Inflammatory macrophage treated with lipopolysaccharide for 4 hours (primary cell): ENCODE results near the gene ROM1.
A peak's percentile ranks its signal among the peaks of the same experiment; 100 is the strongest.

Experiments
- DNase-seq: peaks from one replicate; pipeline ENCODE4 v3.0.0-alpha.2; 2020

The ROM1 gene

GRCh38 chr11:62588966-62589637, 24.0 kb upstream of the ROM1 start:
- no peak for DNase-seq

- peak; percentile 99 for DNase-seq
These were observed 21.5 kb upstream of the ROM1 start, which contains the start of gene TUT1 for GRCh38 chr11:62591448-62592145. TUT1 (minus strand) TSS chr11:62591523; CDS start chr11:62591485, 38 bp downstream.

DNA sequence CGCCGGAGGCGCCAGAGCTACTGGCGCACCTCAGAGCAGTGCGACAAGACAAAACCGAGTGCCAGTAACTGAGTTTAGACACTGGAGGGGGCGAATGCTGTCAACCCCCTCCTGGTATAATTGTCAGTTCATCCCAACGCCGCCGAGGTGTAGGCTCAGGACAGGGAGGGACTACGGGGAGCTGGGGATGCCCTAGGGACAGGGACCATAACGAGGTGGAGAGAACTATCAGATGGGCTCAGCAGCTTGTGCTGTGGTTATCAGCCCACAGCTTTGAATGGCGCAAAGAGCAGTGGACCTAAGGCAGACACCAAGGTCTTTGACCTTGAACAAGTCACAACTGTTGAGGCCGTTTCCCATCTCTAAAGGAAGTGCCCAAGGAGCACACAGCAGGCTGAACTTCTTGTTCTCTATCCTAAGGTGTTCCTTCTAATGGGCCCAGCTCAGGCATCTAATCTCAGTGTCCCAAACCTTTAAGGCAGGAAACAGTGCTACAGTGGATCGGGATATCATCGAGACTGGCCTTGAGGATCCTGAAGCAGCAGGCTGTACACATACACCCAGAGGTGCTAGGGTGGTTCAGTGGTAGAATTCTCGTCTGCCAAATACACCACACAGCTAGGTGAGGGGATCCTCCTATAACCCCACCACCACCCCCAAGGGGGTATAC, 20.8 kb upstream of the ROM1 start:
- DNase-seq, result no peak

DNA sequence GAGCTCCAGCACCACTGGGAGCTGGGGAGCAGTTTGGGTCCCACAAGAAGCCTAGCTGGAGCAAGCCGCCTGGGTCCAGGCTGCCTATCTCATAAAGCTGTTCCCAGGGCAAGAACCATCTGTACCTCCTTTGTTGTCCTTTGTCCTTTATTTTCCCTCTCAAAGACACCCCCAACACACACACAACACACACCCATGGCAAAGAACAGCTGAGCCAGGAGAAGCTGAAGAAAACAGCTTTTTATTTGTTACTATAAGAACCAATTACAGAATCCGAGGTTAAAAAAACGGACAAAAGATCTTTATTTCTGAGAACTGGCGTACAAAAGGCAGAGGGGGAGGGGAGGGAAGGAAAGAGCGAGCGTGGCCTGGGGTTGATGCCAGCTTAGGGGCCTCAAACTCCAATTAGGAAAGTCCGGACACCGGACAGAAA, 20.1 kb upstream of the ROM1 start:
- no peak for DNase-seq

- peak; percentile 83 for DNase-seq
These were observed 19.5 kb upstream of the ROM1 start for GRCh38 chr11:62593434-62594044.

GRCh38 chr11:62595124-62595523, 17.9 kb upstream of the ROM1 start:
- no peak for DNase-seq

DNA sequence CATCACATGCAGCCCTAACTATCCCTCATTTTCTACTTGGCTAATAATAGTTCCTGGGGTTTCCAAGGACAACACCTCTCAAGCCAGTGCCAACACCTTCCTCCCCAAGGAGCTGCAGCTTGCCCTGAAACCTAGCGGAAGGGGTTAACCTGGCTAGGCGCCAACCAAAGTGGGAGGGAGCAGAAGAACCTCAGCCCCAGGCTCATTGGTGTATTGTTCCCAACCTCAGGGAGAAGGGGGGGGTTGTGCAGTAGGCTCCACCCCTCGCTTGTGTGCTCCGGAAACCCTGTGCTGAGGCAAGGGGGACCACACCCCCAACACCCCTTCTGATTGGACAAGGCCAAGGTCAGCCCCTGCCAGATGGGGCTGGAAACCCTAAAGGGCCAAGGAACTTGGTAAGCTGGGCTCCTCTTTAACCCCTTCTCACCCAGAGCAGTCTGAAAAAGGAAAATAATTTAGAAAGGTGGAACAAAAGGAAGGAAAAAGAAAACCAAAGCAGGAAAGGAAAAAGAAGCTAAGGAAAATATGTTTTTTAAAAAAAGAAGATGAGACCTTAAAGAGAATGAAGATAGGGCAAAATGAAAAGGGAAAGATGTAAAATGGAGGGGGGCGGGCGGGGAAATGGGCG, 13.9 kb upstream of the ROM1 start:
- DNase-seq, result peak; percentile 97

DNA sequence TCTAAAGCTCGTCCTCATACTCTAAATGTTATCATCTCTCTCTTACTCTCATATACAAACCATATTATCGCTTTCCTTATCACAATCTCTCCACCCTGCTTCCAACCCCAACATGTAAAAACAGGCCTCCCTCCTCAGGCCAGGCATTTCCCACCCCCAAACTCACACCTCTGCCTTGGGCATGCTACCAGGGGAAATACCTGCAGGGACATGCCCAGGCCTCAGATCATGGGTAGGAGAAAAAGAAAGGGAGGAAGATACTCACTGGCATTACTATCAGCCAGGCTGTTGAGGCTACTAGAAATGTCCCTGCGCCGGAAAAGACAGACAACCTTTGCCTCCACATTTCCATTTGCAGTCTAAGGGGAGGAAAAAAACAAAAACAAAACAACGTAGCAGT, 13.2 kb upstream of the ROM1 start:
- DNase-seq, result no peak

- DNase-seq, result no peak
These were observed 12.5 kb upstream of the ROM1 start for GRCh38 chr11:62600367-62601121.

DNA sequence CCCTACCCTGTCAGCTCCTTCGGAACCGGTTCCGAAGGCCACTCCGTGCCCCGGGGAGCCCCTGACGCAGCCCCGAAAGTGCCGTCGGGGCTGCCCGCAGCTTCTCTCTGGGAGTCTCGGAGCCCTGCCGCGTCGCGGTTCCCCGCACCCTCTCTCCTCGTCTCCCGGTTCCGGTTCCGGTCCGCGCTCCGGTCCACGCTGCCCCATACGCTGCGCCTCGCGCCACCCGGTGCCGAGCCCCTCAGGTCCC, 12.0 kb upstream of the ROM1 start:
- peak; percentile 35 for DNase-seq

DNA sequence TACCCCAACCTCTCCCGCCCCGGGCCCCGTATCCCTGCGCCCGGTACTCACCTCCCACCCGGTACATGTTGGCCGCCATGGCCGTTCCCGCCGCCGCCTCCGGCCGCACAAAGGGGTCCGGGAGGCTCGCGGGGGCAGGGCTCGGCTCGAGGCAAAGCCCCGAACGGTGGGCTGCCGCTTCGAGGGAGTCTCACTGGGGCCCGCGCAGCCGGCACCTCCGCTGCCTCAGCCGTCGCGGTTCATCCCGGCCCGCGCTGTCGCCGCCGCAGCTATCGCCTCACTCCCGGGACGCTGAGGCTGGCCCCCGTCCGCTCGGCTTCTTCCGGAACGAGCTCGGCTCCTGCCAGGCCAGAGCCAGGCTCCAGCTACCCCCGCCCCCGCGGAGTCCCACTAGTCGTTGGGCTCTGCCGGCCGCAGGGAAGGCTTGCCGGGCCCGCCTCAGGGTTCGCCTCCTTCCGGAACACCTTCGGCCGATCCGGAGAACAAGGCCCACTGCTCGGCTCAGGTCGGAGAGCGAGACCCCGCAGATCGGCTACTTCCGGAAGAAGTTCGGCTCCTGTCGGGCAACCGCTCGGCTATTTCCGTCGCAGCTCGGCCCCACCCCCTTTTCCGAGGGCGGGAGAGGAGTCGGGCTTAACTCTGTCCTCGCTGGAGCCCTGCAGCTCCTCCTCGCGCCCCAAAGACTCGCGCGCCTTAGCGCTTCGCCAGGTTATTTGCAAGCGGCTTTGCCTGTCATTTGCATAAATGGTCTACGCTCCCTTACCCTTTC, 11.5 kb upstream of the ROM1 start, which contains the start of gene MTA2:
Gene MTA2 (minus strand): TSS at position 494 of the 769 bp plus-strand sequence. CDS start 415 bp downstream, at position 79.
- DNase-seq, result peak; percentile 99

DNA sequence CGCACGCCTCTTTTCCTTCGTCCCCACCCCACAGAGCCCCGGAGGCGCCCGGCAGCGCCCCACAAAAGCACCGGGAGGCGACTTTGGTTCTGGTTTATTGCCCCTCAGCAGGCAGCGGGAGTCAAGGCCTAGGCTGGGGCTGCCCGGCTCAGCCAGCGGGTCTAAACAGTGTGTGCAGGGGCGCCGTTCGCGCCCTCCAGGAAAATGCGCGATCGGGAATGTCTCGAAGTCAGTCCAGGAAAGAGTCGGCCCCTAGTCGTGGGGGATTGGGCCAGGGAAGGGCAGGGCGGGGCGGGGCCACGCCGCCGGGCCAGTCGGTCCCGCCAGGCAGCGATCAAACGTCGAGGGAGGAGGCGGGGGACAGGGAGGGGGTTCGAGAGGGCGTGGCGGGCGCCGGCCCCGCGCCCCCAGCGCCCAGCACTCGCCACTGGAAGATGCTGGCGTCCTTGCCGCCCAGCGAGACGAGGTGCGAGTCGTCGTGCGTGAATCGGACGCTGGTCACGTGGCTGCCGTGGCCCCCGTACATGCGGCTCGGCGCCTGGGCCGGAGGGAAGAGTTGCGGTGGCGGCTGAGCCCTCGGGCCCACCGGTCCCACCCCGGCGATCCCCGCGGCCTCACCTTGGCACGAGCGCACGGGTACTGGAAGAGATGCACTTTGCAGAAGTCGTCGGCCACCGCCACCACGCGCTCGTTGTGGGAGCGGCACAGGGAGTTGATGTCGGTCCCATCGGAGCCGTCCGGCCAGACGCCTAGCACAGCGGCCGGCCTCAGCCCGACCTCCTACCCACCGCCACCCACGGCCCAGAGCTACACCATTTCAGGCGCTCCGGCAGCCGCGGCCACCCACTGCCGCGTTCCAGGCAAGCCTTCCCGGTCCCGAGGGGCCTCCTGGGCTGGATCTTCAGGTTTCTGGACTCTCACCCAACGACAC, 10.7 kb upstream of the ROM1 start:
- no peak for DNase-seq

DNA sequence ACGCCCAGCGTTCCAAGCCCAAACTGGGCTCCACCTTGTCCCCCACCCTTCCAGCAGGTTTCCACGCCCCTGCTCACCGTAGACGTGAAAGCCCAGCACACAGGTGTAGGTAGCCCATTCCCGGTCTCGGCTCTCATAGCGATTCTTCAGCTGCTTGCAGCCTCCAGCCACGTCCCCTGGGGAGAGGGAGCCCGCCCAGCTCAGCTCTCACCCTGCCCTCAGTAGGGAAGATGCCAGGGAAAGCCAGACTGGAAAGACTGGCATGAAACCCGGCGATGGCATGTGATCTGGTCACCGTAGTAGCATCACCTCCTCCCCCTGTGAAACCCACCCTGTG, 10.0 kb upstream of the ROM1 start:
- no peak for DNase-seq

DNA sequence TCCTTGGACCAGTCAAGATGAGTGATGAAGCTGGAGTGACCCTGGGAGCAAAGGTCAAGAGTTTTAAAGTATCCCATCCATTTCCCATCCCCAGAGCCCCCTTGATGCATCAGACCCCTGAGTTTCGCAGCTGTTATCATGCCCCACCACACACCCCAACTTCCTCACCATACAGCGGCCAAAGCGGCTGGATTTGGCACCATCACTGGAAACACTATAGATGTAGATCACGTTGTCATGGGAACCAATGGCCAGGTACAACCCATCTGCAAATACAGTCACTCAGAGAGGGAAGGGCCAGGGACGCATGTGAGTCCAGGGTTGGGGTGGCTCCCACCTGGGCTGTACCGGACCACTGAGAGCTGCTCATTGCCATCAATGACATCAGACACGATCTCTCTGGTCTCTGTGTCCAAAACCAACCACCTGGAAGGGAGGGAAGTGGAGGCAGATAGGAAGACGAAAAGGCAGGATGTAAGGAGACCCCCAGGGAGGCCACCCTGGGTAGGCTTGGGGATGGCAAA, 9.2 kb upstream of the ROM1 start:
- DNase-seq, result no peak

- DNase-seq, result no peak
These were observed 8.5 kb upstream of the ROM1 start for GRCh38 chr11:62604460-62605120.

GRCh38 chr11:62605467-62605866, 7.6 kb upstream of the ROM1 start:
- no peak for DNase-seq

GRCh38 chr11:62605902-62606301, 7.2 kb upstream of the ROM1 start:
- no peak for DNase-seq

GRCh38 chr11:62607714-62608113, 5.3 kb upstream of the ROM1 start:
- DNase-seq, result peak; percentile 69

- no peak for DNase-seq
These were observed 4.3 kb upstream of the ROM1 start for GRCh38 chr11:62608776-62609175.

- no peak for DNase-seq
These were observed 2.7 kb upstream of the ROM1 start for GRCh38 chr11:62610403-62610802.
